K562 (cell line): Measurements from ENCODE around the gene MPIG6B. TPM values are rescaled to one million over a fixed set of nuclear protein-coding genes. Genes with fewer than 3 reads are reported as not detected.

Experiments used
- ARID3B ChIP-seq: fragments of 250-450 bp; sonication (Bioruptor Pico); IDR thresholded peaks from 2 replicates; pipeline ENCODE4 v1.4.0; 2020; ENCODE audit warnings: borderline replicate concordance
- CTBP1 ChIP-seq: fragments of 450-650 bp; IDR thresholded peaks from 2 replicates; pipeline ENCODE4 v1.6.1; 2016; ENCODE audit warnings: borderline replicate concordance
- PREB ChIP-seq: sonication (generic); formaldehyde crosslinking; IDR thresholded peaks from 2 replicates; pipeline ENCODE4 v1.8.1; 2023; ENCODE audit warnings: mild to moderate bottlenecking, missing genetic modification reagents
- TRIM24 ChIP-seq, 2 experiments: fragments of 450-650 bp; IDR thresholded peaks; 2 replicates each; pipeline ENCODE4 v1.6.1; 2016
- TRIM25 ChIP-seq: fragments of 450-650 bp; IDR thresholded peaks from 2 replicates; pipeline ENCODE4 v1.7.0; 2016; ENCODE audit warnings: borderline replicate concordance
- ZBTB12 ChIP-seq: fragments of 250-450 bp; sonication (Bioruptor Pico); IDR thresholded peaks from 2 replicates; pipeline ENCODE4 v1.4.0; 2020
- ZBTB40 ChIP-seq, 2 experiments: fragments of 450-650 bp in 1 of 2; sonication (generic) in 1 of 2; formaldehyde crosslinking in 1 of 2; IDR thresholded peaks; 2 replicates each; pipeline versions ENCODE4 v1.7.1 to v1.9.0; 2016 to 2022; ENCODE audit warnings: inconsistent platforms in 1 of 2, mild to moderate bottlenecking in 1 of 2, missing genetic modification reagents in 1 of 2
- ZBTB49 ChIP-seq: sonication (generic); formaldehyde crosslinking; IDR thresholded peaks from 2 replicates; pipeline ENCODE4 v1.8.0; 2022; ENCODE audit warnings: missing genetic modification reagents, mild to moderate bottlenecking, borderline replicate concordance
- polyA plus RNA-seq, 8 experiments: library from polyadenylated mRNA; depleted of rRNA in 4 of 8; stranded (reverse) in 5 of 8; unstranded in 3 of 8; fragments of >200 nt; fragmentation: Nextera tagmentation in 2 of 8; fragmentation: Illumina TruSeq in 1 of 8; extraction: Ambion mirVana in 2 of 8; extraction: Trizol in 1 of 8; gene quantifications; 2 replicates each; pipeline versions ENCODE4 v1.2.1 to v1.2.3, GENCODE V29; 2011 to 2014; ENCODE audit warnings: inconsistent platforms in 1 of 8, missing spikeins in 1 of 8
- total RNA-seq, 7 experiments: library from RNA; depleted of rRNA in 6 of 7; stranded (reverse); fragments of >200 nt in 6 of 7; fragmentation: Illumina TruSeq in 2 of 7; extraction: Trizol in 2 of 7; gene quantifications; 2 replicates each; pipeline versions ENCODE4 v1.2.1 to v1.2.3, GENCODE V29; 2011 to 2021; ENCODE audit warnings: low replicate concordance in 1 of 7

The MPIG6B gene
- total and polyA plus RNA-seq, 9 of the 15 experiments (the other 6 are each of a cell fraction or from before 2014, with no cell fraction given): 0.11 to 1.2 (median 0.28) TPM; not detected in 1

- TF ChIP-seq TRIM25 (peak; percentile 57; the same call in 1 of the 2 replicates), TRIM24 (IDR thresholded peaks at IDR 0.05) (peak in 1 of 2 experiments; percentile 79), ZBTB12 (CRISPR knock-in tag) (no peak), CTBP1 (no peak), ZBTB40 (IDR thresholded peaks at IDR 0.05) (no peak), ZBTB40 (CRISPR knock-in tag; IDR thresholded peaks at IDR 0.05) (no peak), ZBTB49 (no peak), ARID3B (no peak), PREB (no peak)
Measured at GRCh38 chr6:31734821-31735406, 11.7 kb downstream of the MPIG6B start (continued).
